GM12891 (cell line): Measurements from ENCODE around the gene CEP350.

Experiments
- POLR2A ChIP-seq: IDR thresholded peaks from 2 replicates; pipeline ENCODE4 v1.6.1; 2011; ENCODE audit warnings: low read depth, low read length, control low read depth
- TAF1 ChIP-seq: IDR thresholded peaks from 2 replicates; pipeline ENCODE4 v1.6.1; 2011; ENCODE audit warnings: low read depth, low read length, control low read depth

- TF ChIP-seq POLR2A (no peak), TAF1 (no peak)
Observed at GRCh38 chr1:180145446-180145845, 190.8 kb downstream of the CEP350 start.
